Measurements from ENCODE around the gene TRIAP1. TPM values are rescaled to one million over a fixed set of nuclear protein-coding genes. Genes with fewer than 3 reads are reported as not detected.
"Not testable (repeated sequence)": the region's sequence is repeated elsewhere in the genome, so short reads cannot be mapped to it uniquely, and the experiment has no call there.

The TRIAP1 gene
- 10 to 100 TPM; 11.3 to 21.6 (median 16.2) TPM for total RNA-seq

GRCh38 chr12:120445911-120446843, at the start of gene TRIAP1, which contains the start of gene GATC:
TSS of gene TRIAP1 (minus strand) at chr12:120446384. CDS start at chr12:120446372, 12 bp downstream.
TSS of gene GATC (plus strand) at chr12:120446444. CDS start at chr12:120446481, 37 bp downstream.
- peak; percentile 92 for ATAC-seq (ENCODE audit: low FRiP score)
- TF ChIP-seq, protein P1, sequence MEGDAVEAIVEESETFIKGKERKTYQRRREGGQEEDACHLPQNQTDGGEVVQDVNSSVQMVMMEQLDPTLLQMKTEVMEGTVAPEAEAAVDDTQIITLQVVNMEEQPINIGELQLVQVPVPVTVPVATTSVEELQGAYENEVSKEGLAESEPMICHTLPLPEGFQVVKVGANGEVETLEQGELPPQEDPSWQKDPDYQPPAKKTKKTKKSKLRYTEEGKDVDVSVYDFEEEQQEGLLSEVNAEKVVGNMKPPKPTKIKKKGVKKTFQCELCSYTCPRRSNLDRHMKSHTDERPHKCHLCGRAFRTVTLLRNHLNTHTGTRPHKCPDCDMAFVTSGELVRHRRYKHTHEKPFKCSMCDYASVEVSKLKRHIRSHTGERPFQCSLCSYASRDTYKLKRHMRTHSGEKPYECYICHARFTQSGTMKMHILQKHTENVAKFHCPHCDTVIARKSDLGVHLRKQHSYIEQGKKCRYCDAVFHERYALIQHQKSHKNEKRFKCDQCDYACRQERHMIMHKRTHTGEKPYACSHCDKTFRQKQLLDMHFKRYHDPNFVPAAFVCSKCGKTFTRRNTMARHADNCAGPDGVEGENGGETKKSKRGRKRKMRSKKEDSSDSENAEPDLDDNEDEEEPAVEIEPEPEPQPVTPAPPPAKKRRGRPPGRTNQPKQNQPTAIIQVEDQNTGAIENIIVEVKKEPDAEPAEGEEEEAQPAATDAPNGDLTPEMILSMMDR (IDR thresholded peaks at IDR 0.05), result no peak
- peak; percentile 71 for DNase-seq (ENCODE audit: low spot score)

DNA sequence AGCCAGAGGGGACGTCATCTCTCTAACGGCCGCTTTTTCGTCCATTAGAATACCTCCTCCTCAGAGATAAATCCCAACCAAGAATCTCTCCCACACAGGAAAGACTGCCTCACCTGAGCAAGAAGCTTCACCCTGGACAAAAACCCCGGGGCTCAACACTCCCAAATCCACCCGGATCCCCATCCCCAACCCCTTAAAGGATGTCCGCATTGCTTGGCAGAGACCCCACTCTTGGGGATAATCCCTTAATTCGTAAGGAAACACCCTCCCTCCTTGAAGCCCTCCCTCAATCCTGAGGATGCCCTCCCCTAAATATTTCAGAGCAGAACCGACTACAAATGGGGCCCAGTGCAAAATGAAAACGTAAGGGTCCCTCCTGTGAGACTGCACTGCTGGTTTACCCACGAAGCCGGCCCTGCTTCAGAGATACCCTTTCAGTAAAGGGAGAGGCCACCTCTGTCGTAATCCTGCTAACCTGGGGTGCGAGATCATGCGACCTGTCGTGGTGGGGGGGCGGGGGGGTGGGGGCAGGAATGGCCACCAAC, 49.1 kb upstream of the TRIAP1 start:
- TF ChIP-seq, protein P1 (IDR thresholded peaks at IDR 0.05), result no peak
- ATAC-seq (ENCODE audit: low FRiP score) (no peak), DNase-seq (ENCODE audit: low spot score) (no peak)

DNA sequence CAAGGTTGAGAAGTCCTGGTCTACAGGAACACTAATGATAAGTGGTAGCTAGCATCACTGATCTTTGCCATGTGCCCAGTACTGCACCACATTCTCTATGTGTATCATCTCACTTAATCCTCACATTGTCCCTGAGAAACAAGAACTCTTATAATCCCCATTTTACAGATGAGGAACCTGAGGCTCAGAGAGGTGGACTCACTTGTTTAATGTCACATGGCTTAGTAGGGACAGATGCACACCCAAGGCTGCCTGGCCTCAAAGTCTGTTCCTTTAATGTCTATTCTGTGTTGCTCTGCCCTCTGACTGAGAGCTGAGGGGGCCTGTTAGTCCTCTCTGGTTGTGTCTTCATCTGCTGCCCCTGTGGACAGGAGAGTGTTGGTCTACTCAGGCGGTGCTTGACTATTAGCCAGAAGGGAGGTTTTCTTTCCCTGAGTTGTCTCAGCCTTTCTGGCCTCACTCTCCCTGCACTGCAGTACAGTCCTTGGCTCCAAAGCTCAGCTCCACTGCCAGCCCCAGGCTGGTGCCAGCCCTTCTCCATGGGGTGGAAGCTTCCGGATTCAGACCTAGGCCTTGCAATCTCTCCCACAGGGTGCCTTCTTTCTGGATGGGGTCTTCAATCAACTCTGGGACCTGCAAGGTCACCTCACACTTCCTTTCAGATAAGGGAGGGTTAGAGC, 44.8 kb upstream of the TRIAP1 start:
- ATAC-seq (ENCODE audit: low FRiP score) (no peak), DNase-seq (ENCODE audit: low spot score) (no peak)
- TF ChIP-seq, protein P1 (IDR thresholded peaks at IDR 0.05), result no peak

DNA sequence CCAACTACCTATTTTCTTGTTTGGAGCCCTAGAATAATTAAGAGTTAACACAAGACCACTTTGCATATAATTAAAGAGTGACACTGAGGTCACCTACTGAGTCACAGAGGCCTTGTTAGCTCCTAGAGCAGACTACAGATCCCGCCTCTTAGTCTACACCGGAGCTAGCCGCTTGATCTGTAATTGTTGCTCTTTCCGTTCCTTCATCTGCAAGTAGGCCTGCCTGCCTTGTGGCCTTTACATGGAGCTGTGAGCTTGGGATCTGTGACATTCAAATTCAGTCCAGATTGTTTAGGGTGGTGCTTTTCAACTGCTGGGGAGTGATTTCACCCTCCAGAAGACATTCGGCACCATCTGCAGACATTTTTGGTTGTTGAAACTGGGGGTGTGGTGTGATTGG, 44.1 kb upstream of the TRIAP1 start:
- TF ChIP-seq, protein P1 (IDR thresholded peaks at IDR 0.05), result no peak
- DNase-seq (ENCODE audit: low spot score), result no peak
- ATAC-seq (ENCODE audit: low FRiP score), result no peak

DNA sequence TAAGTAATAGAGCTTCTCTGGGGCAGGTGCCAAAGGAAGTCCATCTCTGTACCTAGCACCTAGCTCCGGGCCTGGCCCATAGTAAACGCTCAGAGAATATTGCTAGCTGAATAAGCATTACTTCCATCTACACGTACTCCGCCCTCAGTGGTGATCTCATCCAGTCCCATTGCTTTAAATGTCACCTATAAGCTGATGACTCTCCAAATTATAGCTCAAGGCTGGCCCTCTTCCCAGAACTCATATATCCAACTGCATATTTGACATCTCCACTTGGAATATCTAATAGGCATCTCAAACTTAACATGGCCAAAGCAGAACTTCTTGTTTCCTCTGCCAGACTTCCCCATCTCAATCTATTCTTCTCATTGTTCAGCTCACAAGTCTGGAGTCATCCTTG, 42.8 kb upstream of the TRIAP1 start:
- DNase-seq (ENCODE audit: low spot score) (no peak), ATAC-seq (ENCODE audit: low FRiP score) (no peak)

DNA sequence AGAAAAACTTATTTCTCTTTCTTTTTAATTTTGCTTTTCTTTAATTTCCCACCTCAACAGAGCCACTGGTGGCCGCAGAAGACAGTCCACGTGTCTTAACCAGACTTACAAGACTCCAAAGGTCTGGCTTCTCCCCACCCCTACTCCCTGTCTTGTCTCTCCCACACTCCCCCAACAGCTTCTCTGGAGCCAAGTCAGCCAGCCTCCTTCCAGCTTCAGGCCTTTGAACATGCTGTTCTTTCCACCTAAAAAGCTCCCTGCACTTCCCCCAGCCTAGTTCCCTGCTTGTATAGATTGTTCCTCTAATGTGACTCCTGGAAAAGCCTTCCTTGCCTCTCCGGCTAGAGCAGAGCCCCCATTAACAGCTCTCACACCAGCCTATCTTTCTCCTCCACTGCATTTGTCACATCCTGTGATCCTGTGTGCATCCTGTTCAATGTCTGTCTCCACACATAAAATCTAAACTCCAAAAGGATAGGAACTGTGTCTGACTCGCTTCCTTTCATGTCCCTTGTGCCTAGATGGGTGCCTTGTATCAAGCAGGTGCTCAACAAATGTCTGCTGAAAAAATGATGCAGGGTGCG, 42.0 kb upstream of the TRIAP1 start:
- DNase-seq (ENCODE audit: low spot score), result no peak
- ATAC-seq (ENCODE audit: low FRiP score), result peak; percentile 63

More for the DNA sequence above, 42.8 kb upstream of the TRIAP1 start:
- TF ChIP-seq, protein P1 (IDR thresholded peaks at IDR 0.05), result no peak

DNA sequence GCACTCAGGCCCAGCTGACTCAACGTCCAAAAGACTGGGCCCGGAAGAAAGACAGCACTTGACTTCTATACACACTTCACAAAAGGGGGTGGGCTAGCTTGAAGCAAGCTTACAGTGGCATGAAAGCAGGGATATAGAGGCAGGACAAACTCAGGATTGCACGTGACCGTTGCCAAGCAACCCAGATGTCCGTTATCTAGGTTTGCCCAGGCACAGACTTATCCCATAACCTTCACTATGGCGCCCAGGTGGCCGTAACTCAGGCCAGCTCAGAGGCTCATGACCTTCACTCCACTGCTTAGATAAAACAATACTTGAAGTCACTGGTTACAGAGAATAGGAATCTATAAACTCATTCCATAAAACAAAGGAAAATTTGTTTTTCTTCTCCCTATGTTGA, 41.4 kb upstream of the TRIAP1 start:
- not testable (repeated sequence) for DNase-seq (ENCODE audit: low spot score); ATAC-seq (ENCODE audit: low FRiP score)

More for the DNA sequence above, 42.0 kb upstream of the TRIAP1 start:
- TF ChIP-seq, protein P1 (IDR thresholded peaks at IDR 0.05), result no peak
